Urinary bladder (tissue), 4 donors: Measurements from ENCODE around the gene BCL6B. TPM values are rescaled to one million over a fixed set of nuclear protein-coding genes. Genes with fewer than 3 reads are reported as not detected.

Source experiments
- DNase-seq: peaks from one replicate; pipeline ENCODE4 v3.0.0-alpha.2; 2015; ENCODE audit errors: extremely low spot score
- H3K27ac ChIP-seq: one replicate; pipeline ENCODE4 v1.5.1; 2013; ENCODE audit warnings: low read depth, mild to moderate bottlenecking, moderate library complexity
- H3K36me3 ChIP-seq: one replicate; pipeline ENCODE4 v1.6.1; 2013; ENCODE audit warnings: mild to moderate bottlenecking, moderate library complexity; ENCODE audit not compliant: insufficient read depth
- H3K4me1 ChIP-seq: one replicate; pipeline ENCODE4 v1.6.1; 2013; ENCODE audit warnings: mild to moderate bottlenecking, moderate library complexity; ENCODE audit not compliant: insufficient read depth
- H3K4me3 ChIP-seq: one replicate; pipeline ENCODE4 v1.5.1; 2013; ENCODE audit warnings: low read depth, low read length
- WGBS: extraction: QIAGEN DNeasy Blood & Tissue Kit; methylation state at CpG from one replicate; pipeline ENCODE4 v1.1.7; 2013; 5-methylcytosine and 5-hydroxymethylcytosine counted together
- polyA plus RNA-seq: library from polyadenylated mRNA; stranded (reverse); fragments of 200-250 nt; gene quantifications from one replicate; pipeline ENCODE4 v1.2.3, GENCODE V29; 2013
- total RNA-seq: library from RNA; depleted of rRNA; stranded (reverse); fragments of >200 nt; gene quantifications from one replicate; pipeline ENCODE4 v1.2.3, GENCODE V29; 2014
- donor health status: healthy with polysubstance abuse.
- donor health status: healthy.

The BCL6B gene
- total and polyA plus RNA-seq, 2 donors: 9.9 to 12.5 TPM

DNA sequence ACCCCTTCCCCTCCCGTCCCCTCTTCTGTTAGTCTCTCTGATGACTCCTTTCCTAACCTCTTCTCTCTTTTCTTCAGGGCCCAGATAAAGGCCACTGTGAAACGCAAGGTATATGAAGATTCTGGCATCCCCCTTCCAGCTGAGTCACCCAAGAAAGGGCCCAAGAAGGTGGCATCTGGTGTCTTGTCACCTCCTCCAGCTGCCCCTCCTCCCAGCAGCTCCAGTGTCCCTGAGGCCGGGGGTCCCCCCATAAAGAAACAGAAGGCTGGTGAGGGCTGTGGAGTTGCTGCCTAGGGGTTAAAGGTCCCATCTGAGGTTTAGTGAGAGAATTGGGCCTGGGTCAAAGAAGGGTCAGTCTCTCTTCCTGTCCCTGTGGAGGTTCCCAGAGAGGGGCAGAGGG is 6.4 kb upstream of the BCL6B start:
- no peaks in the 10 kb centered on the region for H3K36me3 ChIP-seq
- H3K4me1 ChIP-seq: no peaks in the 10 kb centered on the region
- 77% methylated on average over 3 of the region's 3 CpGs for WGBS
- H3K27ac ChIP-seq: no peak overlapping the region
- DNase-seq: no peak
- no peak overlapping the region for H3K4me3 ChIP-seq

DNA sequence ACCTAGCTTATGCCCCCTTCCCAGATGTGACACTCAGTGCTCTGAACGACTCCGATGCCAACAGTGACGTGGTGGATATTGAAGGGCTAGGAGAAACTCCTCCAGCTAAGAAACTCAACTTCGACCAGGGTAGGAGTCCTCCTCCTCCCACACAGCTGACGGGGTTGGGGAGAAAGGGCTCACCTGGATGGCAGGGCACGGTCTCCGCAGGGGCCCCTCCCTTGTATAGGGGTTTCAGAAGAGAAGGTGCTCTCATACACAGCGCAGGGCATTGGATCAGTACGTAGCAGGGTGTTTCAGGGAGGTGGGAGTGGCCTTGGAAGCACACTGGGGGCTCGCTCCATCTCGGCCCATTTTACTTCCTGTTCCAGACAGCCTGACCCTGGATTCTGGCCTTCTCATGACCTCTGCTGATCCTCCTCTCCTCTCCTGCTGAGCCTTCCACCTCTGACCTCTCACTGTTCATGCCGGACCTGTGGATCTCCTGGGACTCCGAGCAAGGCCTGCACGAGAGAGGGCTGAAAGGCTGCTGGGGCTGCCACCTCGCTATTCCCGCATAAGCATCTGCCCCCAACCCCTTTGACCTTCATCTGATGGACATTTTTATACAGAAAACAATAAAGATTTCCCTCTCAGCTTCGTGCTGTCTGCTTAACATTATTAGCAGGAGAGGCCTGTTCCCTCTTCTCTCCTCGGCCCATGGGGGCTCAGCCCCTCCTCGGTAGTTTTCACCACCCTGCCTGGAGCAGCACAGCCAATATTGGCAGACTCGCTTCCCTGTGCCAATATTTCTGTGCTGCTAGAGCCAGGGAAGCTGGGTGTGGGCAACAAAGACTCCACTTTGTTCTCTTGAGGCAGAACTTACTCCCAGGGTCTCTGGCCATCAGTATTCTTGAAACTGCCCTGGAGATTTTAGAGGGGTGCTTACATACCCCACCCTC is 5.7 kb upstream of the BCL6B start:
- DNase-seq: no peak
- WGBS: 81% methylated on average over 20 of the region's 20 CpGs
- Histone ChIP-seq H3K27ac (no peak overlapping the region), H3K36me3 (no peaks in the 10 kb centered on the region), H3K4me1 (no peaks in the 10 kb centered on the region), H3K4me3 (no peak overlapping the region)

DNA sequence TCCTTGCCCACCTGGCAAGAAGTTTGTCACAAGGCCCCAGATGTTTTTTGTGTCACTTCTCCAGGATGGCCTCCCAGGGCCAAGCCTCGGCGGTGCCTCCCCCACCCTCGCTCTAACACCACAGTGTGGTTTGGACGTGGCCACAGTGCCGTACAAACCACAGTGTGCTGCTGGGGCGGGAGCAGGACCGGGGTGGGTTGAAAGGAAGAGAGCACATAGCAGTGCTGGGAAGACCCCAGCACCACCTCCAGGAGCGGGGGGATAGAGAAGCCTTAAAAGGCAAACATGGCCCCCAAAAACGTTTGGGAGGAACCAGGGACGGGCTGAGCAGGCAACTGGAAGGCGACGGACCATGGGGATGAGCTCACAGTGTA is 5.0 kb upstream of the BCL6B start:
- WGBS: 82% methylated on average over 12 of the region's 12 CpGs
- no peak overlapping the region for H3K4me3 ChIP-seq

DNA sequence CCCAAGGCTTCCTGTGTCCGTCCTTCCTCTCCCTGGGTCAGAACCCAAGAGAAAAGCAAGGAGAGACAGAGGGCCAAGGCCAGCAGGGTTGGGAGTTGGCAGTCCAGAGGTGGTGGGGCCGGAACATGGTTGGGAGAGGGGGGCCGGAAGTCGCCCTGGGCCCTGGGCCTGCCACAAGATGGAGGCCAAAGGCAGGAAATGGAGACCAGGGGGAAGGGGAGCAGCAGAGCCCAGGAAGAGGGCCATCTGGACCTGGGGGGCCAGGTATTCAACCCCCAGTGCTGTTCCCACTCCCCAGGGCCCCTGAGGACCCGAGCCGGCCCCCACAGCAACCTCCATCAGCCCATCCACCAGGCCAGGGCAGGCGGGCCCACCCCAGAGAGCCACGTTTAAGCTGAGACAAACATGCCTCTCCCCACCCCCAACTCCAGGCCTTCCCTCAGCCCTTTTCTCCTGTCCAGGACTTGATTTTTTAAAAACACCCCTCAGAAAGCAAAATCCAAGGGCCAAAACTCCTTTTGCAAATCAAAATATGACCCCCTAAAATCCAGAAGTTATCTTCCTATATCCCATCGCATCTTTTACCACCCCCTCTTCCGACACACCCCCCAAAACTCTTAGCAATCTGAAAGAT is 4.4 kb upstream of the BCL6B start:
- 77% methylated on average over 10 of the region's 10 CpGs for WGBS
- Histone ChIP-seq H3K27ac (no peak overlapping the region), H3K4me3 (peak overlapping the region; percentile 54), H3K36me3 (no peaks in the 10 kb centered on the region), H3K4me1 (no peaks in the 10 kb centered on the region)
- DNase-seq: no peak

More for the DNA sequence above, 5.0 kb upstream of the BCL6B start:
- Histone ChIP-seq H3K36me3 (no peaks in the 10 kb centered on the region), H3K27ac (no peak overlapping the region), H3K4me1 (no peaks in the 10 kb centered on the region)
- no peak for DNase-seq

DNA sequence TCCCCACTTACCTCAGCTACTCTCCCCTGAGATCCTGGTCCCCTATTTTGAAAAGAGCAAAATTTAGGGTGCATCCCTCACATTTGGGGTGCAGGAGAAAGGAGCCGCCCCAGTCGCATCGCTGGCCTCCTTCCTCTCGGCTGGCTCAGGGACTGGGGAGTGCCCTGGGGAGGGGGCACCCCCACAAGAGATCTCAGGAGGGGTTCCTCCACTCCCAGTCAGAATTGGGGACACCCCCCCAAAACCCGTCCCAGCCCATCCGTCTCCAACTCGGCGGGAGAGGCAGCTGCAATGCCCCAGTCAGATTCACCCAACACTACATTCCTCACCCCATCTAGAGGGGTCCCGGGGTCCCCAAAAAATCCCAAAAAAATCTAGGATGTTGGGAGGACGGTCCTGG is 3.5 kb upstream of the BCL6B start:
- peak overlapping the region; percentile 13 for H3K27ac ChIP-seq
- H3K36me3 ChIP-seq: no peaks in the 10 kb centered on the region
- no peaks in the 10 kb centered on the region for H3K4me1 ChIP-seq
- peak overlapping the region; percentile 54 for H3K4me3 ChIP-seq
- no peak for DNase-seq
- WGBS: 29% methylated on average over 10 of the region's 10 CpGs

DNA sequence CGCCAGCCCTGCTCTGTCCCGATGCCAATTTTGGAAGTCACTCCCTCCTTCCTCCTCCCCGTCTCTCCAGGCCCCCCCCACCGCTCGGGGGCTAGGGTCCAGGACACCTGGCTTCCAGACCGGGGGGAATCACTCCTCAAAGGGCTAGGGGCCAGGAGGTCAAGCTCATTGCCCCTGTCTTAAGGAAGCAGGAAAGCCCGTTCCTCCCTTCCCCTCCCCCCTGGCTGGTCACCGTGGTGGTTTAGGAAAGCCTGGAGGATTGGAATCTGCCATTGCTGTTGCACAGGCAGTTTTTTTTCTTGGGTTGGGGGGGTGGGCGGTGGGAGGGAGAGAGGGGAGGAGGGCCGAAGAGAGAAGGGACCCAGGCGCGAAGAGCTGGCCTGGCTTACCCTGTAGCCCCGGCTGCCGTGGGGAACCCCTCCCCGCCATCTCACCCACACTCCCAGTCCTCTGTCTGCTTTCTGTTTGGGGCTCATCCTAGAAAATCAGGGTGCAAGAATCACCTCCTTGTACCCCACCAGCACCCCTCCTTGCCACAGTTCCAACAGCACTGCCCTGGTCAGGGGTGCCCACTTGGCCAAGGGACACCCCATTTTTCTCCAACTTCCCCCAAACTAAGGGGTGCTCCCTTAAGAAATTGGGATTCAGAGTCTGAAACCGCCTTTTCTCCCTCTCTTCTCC is 2.9 kb upstream of the BCL6B start:
- peak overlapping the region; percentile 54 for H3K4me3 ChIP-seq
- no peaks in the 10 kb centered on the region for H3K36me3 ChIP-seq
- H3K4me1 ChIP-seq: no peaks in the 10 kb centered on the region
- 13% methylated on average over 16 of the region's 16 CpGs for WGBS
- peak overlapping the region; percentile 13 for H3K27ac ChIP-seq
- no peak for DNase-seq

DNA sequence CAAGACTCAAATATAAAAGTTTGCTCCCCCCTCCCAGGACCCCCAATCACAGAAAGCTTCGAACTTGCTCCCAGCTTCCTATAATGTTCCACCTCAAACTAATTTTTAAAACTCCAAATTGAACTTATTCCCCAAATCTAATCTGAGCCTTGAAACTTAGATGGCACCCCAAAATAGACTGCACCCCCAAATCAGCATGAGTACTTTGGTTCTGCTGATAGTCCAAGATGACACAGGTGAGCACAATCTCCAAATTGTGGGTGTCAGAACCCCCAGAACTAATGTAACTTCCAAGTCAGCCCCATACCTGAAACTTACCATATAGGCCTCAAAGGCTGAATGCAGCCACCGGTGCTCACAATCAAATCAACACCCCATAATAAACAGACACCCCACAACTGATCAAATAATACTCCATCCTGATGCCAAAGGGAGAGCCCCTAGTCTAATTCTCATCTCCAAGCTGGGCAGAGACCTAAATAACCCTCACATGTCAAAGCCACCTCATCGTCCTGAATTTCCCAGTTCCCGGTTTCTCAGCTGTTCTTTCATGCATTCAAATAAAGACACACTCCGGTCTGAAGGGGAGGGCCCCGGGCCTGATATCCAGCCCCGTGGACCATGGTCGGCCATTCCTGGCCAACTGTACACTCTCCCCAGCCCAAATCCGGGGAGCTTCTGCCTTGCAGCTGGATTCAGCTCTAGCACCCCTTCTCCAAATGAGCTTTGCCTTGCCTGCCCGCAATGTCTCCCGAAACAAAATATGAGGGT is 1.8 kb upstream of the BCL6B start:
- DNase-seq: no peak
- Histone ChIP-seq H3K27ac (no peak overlapping the region), H3K4me3 (no peak overlapping the region), H3K4me1 (no peaks in the 10 kb centered on the region), H3K36me3 (no peaks in the 10 kb centered on the region)
- WGBS: 68% methylated on average over 11 of the region's 11 CpGs

DNA sequence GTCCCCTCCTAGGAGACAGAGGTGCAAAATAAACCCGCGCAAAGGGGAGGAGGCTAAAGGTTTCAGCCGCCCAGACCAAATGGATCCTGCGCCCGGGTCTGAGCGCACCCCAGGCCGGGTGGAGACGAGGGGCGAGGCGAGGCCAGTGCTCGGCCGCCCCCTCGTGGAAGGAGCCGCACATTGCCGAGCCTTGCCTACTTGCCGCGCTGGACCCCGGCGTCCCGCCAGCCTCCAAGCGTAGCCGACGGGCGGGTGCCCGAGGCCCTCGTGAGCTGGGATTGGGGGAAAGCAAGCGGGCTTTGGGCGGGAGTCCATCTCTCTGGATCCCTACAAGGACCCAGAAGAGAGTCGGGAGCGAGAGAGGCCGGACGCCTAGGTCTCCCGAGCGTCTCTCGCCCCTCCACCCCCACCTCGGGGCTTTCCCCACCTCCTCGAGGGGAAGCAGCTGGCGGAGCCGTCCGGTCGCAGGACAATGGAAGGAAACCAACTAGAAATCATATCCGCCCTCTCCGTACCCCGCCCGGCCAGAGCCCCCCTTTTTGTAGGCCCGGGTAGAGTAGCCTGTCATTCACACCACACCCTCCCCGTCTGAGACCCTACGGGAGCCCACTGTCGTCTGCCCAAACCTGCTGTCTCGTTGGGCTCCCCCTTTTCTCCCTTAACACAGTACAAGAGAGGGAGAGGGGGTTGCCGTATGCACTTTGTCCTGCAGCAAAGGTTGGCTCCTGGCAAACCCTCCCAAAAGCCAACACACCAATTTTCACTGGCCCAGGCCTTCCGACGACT is 664 bp upstream of the BCL6B start:
- Histone ChIP-seq H3K4me1 (no peaks in the 10 kb centered on the region), H3K36me3 (no peaks in the 10 kb centered on the region), H3K4me3 (no peak overlapping the region), H3K27ac (no peak overlapping the region)
- DNase-seq: no peak
- WGBS: 2% methylated on average over 53 of the region's 53 CpGs

DNA sequence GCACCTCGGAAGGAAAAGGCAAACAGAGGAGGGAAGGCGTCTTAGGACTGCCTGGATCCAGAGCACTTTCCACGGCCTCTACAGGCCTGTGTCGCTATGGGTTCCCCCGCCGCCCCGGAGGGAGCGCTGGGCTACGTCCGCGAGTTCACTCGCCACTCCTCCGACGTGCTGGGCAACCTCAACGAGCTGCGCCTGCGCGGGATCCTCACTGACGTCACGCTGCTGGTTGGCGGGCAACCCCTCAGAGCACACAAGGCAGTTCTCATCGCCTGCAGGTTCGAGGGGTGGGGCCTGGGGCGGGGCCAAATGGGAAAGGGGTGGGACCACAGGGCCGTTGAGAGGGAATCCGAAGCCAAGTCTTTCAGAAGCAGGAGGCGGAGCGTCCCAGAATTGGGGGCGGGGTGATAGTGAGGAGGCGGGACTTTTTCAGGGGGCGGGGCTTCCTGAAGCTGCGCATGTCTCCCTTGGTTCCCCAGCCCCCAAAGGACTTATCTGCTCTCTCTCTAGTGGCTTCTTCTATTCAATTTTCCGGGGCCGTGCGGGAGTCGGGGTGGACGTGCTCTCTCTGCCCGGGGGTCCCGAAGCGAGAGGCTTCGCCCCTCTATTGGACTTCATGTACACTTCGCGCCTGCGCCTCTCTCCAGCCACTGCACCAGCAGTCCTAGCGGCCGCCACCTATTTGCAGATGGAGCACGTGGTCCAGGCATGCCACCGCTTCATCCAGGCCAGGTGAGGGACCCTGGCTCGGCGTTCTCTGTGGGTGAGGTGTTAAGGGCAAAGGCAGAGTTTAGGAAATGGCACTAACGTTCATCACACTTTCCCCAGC is 939 bp downstream of the BCL6B start:
- WGBS: 32% methylated on average over 51 of the region's 51 CpGs
- no peaks in the 10 kb centered on the region for H3K4me1 ChIP-seq
- H3K4me3 ChIP-seq: peak overlapping the region; percentile 2
- H3K27ac ChIP-seq: no peak overlapping the region
- no peak for DNase-seq
- H3K36me3 ChIP-seq: no peaks in the 10 kb centered on the region

DNA sequence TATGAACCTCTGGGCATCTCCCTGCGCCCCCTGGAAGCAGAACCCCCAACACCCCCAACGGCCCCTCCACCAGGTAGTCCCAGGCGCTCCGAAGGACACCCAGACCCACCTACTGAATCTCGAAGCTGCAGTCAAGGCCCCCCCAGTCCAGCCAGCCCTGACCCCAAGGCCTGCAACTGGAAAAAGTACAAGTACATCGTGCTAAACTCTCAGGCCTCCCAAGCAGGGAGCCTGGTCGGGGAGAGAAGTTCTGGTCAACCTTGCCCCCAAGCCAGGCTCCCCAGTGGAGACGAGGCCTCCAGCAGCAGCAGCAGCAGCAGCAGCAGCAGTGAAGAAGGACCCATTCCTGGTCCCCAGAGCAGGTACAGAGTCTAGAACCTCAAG is 1.5 kb downstream of the BCL6B start:
- 80% methylated on average over 8 of the region's 8 CpGs for WGBS
- no peaks in the 10 kb centered on the region for H3K4me1 ChIP-seq
- no peaks in the 10 kb centered on the region for H3K36me3 ChIP-seq
- DNase-seq: no peak
- H3K27ac ChIP-seq: no peak overlapping the region
- no peak overlapping the region for H3K4me3 ChIP-seq

DNA sequence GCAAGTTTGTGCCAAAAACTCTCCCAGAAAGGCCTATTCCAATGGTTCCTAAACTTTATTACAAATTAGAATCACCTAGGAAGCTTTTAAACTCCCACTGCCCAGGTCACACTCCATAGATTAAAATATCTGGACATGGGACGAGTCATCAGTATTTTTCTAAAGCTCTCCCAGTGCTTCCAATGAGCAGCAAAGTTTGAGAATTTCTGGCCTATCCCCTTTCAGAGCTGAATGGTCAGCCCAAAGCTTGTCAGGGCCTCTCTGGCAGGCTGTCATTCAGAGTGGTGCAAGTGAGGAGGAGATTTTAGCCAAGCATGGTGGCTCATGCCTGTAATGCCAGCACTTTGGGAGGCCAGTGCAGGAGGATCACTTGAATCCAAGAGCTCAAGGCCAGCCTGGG is 2.4 kb downstream of the BCL6B start:
- 88% methylated on average over 1 of the region's 1 CpG for WGBS
- H3K4me1 ChIP-seq: no peaks in the 10 kb centered on the region
- DNase-seq: no peak

DNA sequence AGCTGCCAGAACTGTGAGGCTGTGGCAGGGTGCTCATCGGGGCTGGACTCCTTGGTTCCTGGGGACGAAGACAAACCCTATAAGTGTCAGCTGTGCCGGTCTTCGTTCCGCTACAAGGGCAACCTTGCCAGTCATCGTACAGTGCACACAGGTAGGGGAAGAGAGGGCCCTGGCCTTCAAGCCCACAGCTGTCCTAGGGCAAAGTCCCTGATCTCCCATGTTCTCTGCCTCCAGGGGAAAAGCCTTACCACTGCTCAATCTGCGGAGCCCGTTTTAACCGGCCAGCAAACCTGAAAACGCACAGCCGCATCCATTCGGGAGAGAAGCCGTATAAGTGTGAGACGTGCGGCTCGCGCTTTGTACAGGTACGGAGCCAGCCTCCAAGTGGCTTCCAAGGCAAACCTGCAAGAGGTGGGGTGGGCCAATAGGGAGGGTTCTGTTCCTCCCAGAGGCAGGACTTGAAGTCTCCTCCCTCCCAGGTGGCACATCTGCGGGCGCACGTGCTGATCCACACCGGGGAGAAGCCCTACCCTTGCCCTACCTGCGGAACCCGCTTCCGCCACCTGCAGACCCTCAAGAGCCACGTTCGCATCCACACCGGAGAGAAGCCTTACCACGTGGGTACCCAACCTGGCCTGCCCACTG is 3.7 kb downstream of the BCL6B start:
- WGBS: 88% methylated on average over 29 of the region's 29 CpGs
- no peaks in the 10 kb centered on the region for H3K36me3 ChIP-seq
- DNase-seq: no peak
- no peak overlapping the region for H3K4me3 ChIP-seq
- no peak overlapping the region for H3K27ac ChIP-seq
- H3K4me1 ChIP-seq: no peaks in the 10 kb centered on the region

More for the DNA sequence above, 2.4 kb downstream of the BCL6B start:
- no peak overlapping the region for H3K4me3 ChIP-seq
- no peak overlapping the region for H3K27ac ChIP-seq
- H3K36me3 ChIP-seq: no peaks in the 10 kb centered on the region
